ENCODE measurements around the gene NUP210L.

NUP210L gene

GRCh38 chr1:154179946-154180687 lies 25.2 kb upstream of the NUP210L start:
- Histone ChIP-seq H3K36me3 (ENCODE audit: insufficient read depth, low read length) (peaks cover 10% of the 10 kb centered on the region), H3K9me2 (replicated peaks; ENCODE audit: low read depth, low read length) (no peaks in the 10 kb centered on the region), H3F3A (ENCODE audit: low read depth) (peaks cover 21% of the 10 kb centered on the region), H3K4me2 (ENCODE audit: low read depth, low read length, poor library complexity, severe bottlenecking) (peak overlapping the region; percentile 88), H4K20me1 (ENCODE audit: insufficient read depth, low read length, poor library complexity, severe bottlenecking) (peaks cover 68% of the 10 kb centered on the region), H3K9me3 (ENCODE audit: insufficient read depth, low read depth, low read length) (no peaks in the 10 kb centered on the region), H2AFZ (ENCODE audit: low read length) (no peak overlapping the region), H3K4me3 (ENCODE audit: low read length, poor library complexity, severe bottlenecking) (peak overlapping the region; percentile 97), H3K27me3 (ENCODE audit: insufficient read depth, low read length, poor library complexity, severe bottlenecking) (no peaks in the 10 kb centered on the region), H3K4me1 (ENCODE audit: insufficient read depth, low read length, poor library complexity, severe bottlenecking) (peaks cover 56% of the 10 kb centered on the region), H3K79me2 (ENCODE audit: insufficient read depth, low read length) (peaks cover 74% of the 10 kb centered on the region), H3K9ac (ENCODE audit: low read depth, low read length, poor library complexity, severe bottlenecking) (peak overlapping the region; percentile 96)
- TF ChIP-seq CTCF (conservative IDR thresholded peaks at IDR 0.05; ENCODE audit: low read length) (no peak), EZH2phosphoT487 (IDR thresholded peaks at IDR 0.05; ENCODE audit: borderline replicate concordance) (no peak)

- H3K9me2 ChIP-seq (replicated peaks; ENCODE audit: low read depth, low read length), result no peaks in the 10 kb centered on the region
- no peaks in the 10 kb centered on the region for H3K9me3 ChIP-seq (ENCODE audit: insufficient read depth, low read depth, low read length)
- TF ChIP-seq EZH2phosphoT487 (IDR thresholded peaks at IDR 0.05; ENCODE audit: borderline replicate concordance), result no peak
- no peak for TF ChIP-seq CTCF (conservative IDR thresholded peaks at IDR 0.05; ENCODE audit: low read length)
- H3K79me2 ChIP-seq (ENCODE audit: insufficient read depth, low read length), result peaks cover 83% of the 10 kb centered on the region
- no peaks in the 10 kb centered on the region for H3K27me3 ChIP-seq (ENCODE audit: insufficient read depth, low read length, poor library complexity, severe bottlenecking)
- peaks cover 75% of the 10 kb centered on the region for H4K20me1 ChIP-seq (ENCODE audit: insufficient read depth, low read length, poor library complexity, severe bottlenecking)
- peaks cover 21% of the 10 kb centered on the region for H3F3A ChIP-seq (ENCODE audit: low read depth)
- H3K9ac ChIP-seq (ENCODE audit: low read depth, low read length, poor library complexity, severe bottlenecking), result peak overlapping the region; percentile 96
- H3K4me2 ChIP-seq (ENCODE audit: low read depth, low read length, poor library complexity, severe bottlenecking), result peak overlapping the region; percentile 88
- peaks cover 18% of the 10 kb centered on the region for H3K36me3 ChIP-seq (ENCODE audit: insufficient read depth, low read length)
- peak overlapping the region; percentile 97 for H3K4me3 ChIP-seq (ENCODE audit: low read length, poor library complexity, severe bottlenecking)
- H3K4me1 ChIP-seq (ENCODE audit: insufficient read depth, low read length, poor library complexity, severe bottlenecking), result peaks cover 56% of the 10 kb centered on the region
- H2AFZ ChIP-seq (ENCODE audit: low read length), result no peak overlapping the region
Observed at GRCh38 chr1:154178911-154179811, 24.3 kb upstream of the NUP210L start.

GRCh38 chr1:154178013-154178412 lies 23.1 kb upstream of the NUP210L start:
- H3K27me3 ChIP-seq (ENCODE audit: insufficient read depth, low read length, poor library complexity, severe bottlenecking), result no peaks in the 10 kb centered on the region
- H3K9ac ChIP-seq (ENCODE audit: low read depth, low read length, poor library complexity, severe bottlenecking), result peak overlapping the region; percentile 96
- H3K36me3 ChIP-seq (ENCODE audit: insufficient read depth, low read length), result peaks cover 26% of the 10 kb centered on the region
- no peak overlapping the region for H2AFZ ChIP-seq (ENCODE audit: low read length)
- H3F3A ChIP-seq (ENCODE audit: low read depth), result peaks cover 21% of the 10 kb centered on the region
- peaks cover 83% of the 10 kb centered on the region for H4K20me1 ChIP-seq (ENCODE audit: insufficient read depth, low read length, poor library complexity, severe bottlenecking)
- H3K4me2 ChIP-seq (ENCODE audit: low read depth, low read length, poor library complexity, severe bottlenecking), result peak overlapping the region; percentile 88
- H3K79me2 ChIP-seq (ENCODE audit: insufficient read depth, low read length), result peaks cover 91% of the 10 kb centered on the region
- H3K4me3 ChIP-seq (ENCODE audit: low read length, poor library complexity, severe bottlenecking), result peak overlapping the region; percentile 97
- no peaks in the 10 kb centered on the region for H3K9me3 ChIP-seq (ENCODE audit: insufficient read depth, low read depth, low read length)
- H3K9me2 ChIP-seq (replicated peaks; ENCODE audit: low read depth, low read length), result no peaks in the 10 kb centered on the region
- TF ChIP-seq EZH2phosphoT487 (IDR thresholded peaks at IDR 0.05; ENCODE audit: borderline replicate concordance) (no peak), CTCF (conservative IDR thresholded peaks at IDR 0.05; ENCODE audit: low read length) (no peak)
- H3K4me1 ChIP-seq (ENCODE audit: insufficient read depth, low read length, poor library complexity, severe bottlenecking), result peaks cover 56% of the 10 kb centered on the region
